KMS-11 (cell line): ENCODE measurements around the gene COMMD10.
A peak's percentile ranks its signal among the peaks of the same experiment; 100 is the strongest.

Experiments
- H2AFZ ChIP-seq: fragments of 200-600 bp; sonication (generic); 2 replicates; pipeline ENCODE4 v1.6.1; 2016; ENCODE audit warnings: antibody characterized with exemption, mixed run types, low read depth
- H3K27ac ChIP-seq: fragments of 200-600 bp; sonication (generic); 2 replicates; pipeline ENCODE4 v1.6.1; 2016; ENCODE audit warnings: mild to moderate bottlenecking, mixed run types
- H3K27me3 ChIP-seq: fragments of 200-600 bp; sonication (generic); 2 replicates; pipeline ENCODE4 v1.6.1; 2017; ENCODE audit warnings: mild to moderate bottlenecking, low read depth, mixed run types, moderate library complexity; ENCODE audit not compliant: insufficient read depth
- H3K36me3 ChIP-seq: fragments of 200-600 bp; sonication (generic); 2 replicates; pipeline ENCODE4 v1.6.1; 2017; ENCODE audit warnings: mild to moderate bottlenecking, mixed run types; ENCODE audit not compliant: insufficient read depth
- H3K4me1 ChIP-seq: fragments of 200-600 bp; sonication (generic); 2 replicates; pipeline ENCODE4 v1.6.1; 2016; ENCODE audit warnings: mild to moderate bottlenecking, low read depth, mixed run types; ENCODE audit not compliant: poor library complexity, severe bottlenecking
- H3K4me2 ChIP-seq: fragments of 200-600 bp; sonication (generic); 2 replicates; pipeline ENCODE4 v1.7.0; 2016; ENCODE audit warnings: mild to moderate bottlenecking, mixed run types
- H3K4me3 ChIP-seq: fragments of 200-600 bp; sonication (generic); IDR thresholded peaks from 2 replicates; pipeline ENCODE4 v1.6.1; 2017; ENCODE audit warnings: low read depth, low read length, mixed read lengths; ENCODE audit not compliant: insufficient read depth
- H3K79me2 ChIP-seq: fragments of 200-600 bp; sonication (generic); 2 replicates; pipeline ENCODE4 v1.6.1; 2016; ENCODE audit warnings: low read depth, mixed run types; ENCODE audit not compliant: insufficient read depth
- H3K9ac ChIP-seq: fragments of 200-600 bp; sonication (generic); 2 replicates; pipeline ENCODE4 v1.6.1; 2016; ENCODE audit warnings: mild to moderate bottlenecking, mixed run types
- H4K20me1 ChIP-seq: fragments of 200-600 bp; sonication (generic); 2 replicates; pipeline ENCODE4 v1.6.1; 2016; ENCODE audit warnings: mild to moderate bottlenecking, mixed run types; ENCODE audit not compliant: insufficient read depth
- TF ChIP-seq, protein P1 (sequence below): fragments of 200-600 bp; sonication (generic); conservative IDR thresholded peaks from 2 replicates; pipeline ENCODE4 v1.6.1; 2017; ENCODE audit warnings: low read depth, mild to moderate bottlenecking, antibody characterized with exemption, low read length, moderate library complexity, mixed read lengths

The COMMD10 gene

DNA sequence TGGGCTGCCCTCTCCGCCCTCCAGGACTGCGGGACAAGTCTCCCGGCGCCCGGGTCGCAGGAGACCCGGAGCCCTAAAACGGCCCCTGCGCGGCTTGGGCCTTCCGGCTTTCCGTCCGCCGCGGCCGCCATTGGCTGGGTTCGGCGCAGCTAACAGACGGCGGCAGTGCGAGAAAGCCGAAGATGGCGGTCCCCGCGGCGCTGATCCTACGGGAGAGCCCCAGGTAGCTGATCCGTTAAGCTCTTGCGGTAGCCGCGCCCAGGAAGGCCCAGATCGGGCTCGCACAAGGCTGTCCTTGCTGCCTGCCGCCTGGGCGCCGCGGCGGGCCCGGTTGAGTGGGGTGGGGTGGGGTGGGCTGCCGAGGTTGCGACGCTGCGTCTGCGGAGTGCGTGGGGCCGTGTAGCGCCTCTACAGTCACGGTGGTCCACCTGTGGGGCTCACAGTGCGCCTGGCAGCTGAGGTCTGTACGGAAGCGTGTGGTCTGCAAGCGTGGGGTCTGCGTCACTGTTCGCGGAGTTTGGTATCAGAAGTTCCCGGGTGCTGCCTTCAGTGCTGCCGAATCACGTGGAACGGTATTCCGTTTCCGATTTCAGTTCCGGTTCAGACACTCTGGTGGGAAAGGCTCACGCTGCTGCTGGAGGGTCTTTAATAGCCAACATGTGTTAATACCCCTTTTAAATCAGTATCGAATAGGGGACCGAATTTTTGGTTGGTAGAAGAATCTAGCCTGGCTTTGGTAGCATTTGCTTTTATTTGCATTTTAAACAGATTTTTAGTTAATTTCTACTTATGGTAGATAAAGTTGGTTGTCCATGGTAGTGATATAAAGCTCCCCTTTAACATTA lies at the start of gene COMMD10:
Gene COMMD10 (plus strand): TSS at position 155 of the 845 bp plus-strand sequence.
- peak within 1 kb of the TSS; percentile 96 for H3K4me2 ChIP-seq
- no peaks in the 10 kb centered on the region for H3K36me3 ChIP-seq
- H3K4me3 ChIP-seq: no peak within 1 kb of the TSS
- H3K79me2 ChIP-seq: peaks cover 10% of the 10 kb centered on the region; the same call in 1 of the 2 replicates
- H2AFZ ChIP-seq: peak within 1 kb of the TSS; percentile 85
- H3K4me1 ChIP-seq: peaks cover 15% of the 10 kb centered on the region
- no peaks in the 10 kb centered on the region for H4K20me1 ChIP-seq
- TF ChIP-seq, protein P1, sequence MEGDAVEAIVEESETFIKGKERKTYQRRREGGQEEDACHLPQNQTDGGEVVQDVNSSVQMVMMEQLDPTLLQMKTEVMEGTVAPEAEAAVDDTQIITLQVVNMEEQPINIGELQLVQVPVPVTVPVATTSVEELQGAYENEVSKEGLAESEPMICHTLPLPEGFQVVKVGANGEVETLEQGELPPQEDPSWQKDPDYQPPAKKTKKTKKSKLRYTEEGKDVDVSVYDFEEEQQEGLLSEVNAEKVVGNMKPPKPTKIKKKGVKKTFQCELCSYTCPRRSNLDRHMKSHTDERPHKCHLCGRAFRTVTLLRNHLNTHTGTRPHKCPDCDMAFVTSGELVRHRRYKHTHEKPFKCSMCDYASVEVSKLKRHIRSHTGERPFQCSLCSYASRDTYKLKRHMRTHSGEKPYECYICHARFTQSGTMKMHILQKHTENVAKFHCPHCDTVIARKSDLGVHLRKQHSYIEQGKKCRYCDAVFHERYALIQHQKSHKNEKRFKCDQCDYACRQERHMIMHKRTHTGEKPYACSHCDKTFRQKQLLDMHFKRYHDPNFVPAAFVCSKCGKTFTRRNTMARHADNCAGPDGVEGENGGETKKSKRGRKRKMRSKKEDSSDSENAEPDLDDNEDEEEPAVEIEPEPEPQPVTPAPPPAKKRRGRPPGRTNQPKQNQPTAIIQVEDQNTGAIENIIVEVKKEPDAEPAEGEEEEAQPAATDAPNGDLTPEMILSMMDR: no peak
- H3K27ac ChIP-seq: peak within 1 kb of the TSS; percentile 75
- H3K9ac ChIP-seq: peak within 1 kb of the TSS; percentile 95
- H3K27me3 ChIP-seq: no peaks in the 10 kb centered on the region

GRCh38 chr5:116035123-116035522 lies 49.7 kb upstream of the COMMD10 start:
- Histone ChIP-seq H3K4me2 (no peak overlapping the region), H3K36me3 (no peaks in the 10 kb centered on the region), H3K9ac (no peak overlapping the region), H3K27me3 (no peaks in the 10 kb centered on the region), H3K4me3 (no peak overlapping the region), H2AFZ (no peak overlapping the region), H3K27ac (no peak overlapping the region), H3K79me2 (no peaks in the 10 kb centered on the region), H3K4me1 (peaks cover 21% of the 10 kb centered on the region), H4K20me1 (no peaks in the 10 kb centered on the region)
- TF ChIP-seq, protein P1: no peak

GRCh38 chr5:116037236-116037822 lies 47.5 kb upstream of the COMMD10 start:
- H3K4me2 ChIP-seq: no peak overlapping the region
- H3K27ac ChIP-seq: no peak overlapping the region

DNA sequence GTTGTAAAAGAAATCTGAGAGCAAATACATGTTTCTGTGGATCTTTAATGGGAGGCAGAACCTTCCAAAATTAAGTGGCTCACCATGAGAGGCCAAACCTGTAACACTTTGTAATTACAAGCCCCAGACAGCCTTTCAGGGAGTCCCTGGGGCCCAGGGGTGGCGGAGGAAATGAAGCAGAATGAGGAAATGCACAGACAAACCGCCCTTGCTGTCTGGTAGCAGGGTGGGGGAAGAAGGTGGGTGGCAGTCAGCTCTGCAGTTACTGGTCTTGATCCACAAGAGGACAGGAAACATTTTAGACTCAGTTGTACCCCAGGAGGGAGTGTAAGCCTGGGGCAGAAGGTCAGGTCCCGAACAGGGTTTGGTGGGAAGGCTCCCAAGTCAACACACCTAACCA lies 46.0 kb upstream of the COMMD10 start:
- Histone ChIP-seq H2AFZ (no peak overlapping the region), H3K79me2 (no peaks in the 10 kb centered on the region), H3K9ac (no peak overlapping the region), H4K20me1 (no peaks in the 10 kb centered on the region), H3K4me3 (no peak overlapping the region), H3K36me3 (no peaks in the 10 kb centered on the region), H3K4me2 (no peak overlapping the region), H3K27me3 (no peaks in the 10 kb centered on the region), H3K27ac (no peak overlapping the region), H3K4me1 (no peaks in the 10 kb centered on the region)
- TF ChIP-seq, protein P1: no peak

More at GRCh38 chr5:116037236-116037822, 47.5 kb upstream of the COMMD10 start:
- Histone ChIP-seq H3K27me3 (no peaks in the 10 kb centered on the region), H3K9ac (no peak overlapping the region), H3K36me3 (no peaks in the 10 kb centered on the region), H3K79me2 (no peaks in the 10 kb centered on the region), H3K4me3 (no peak overlapping the region), H2AFZ (no peak overlapping the region), H4K20me1 (no peaks in the 10 kb centered on the region), H3K4me1 (peaks cover 9% of the 10 kb centered on the region)
- TF ChIP-seq, protein P1: peak; percentile 30; the same call in 1 of the 2 replicates
